HepG2 (cell line): ENCODE data around the gene UBE2O. TPM values are rescaled to one million over a fixed set of nuclear protein-coding genes. Genes with fewer than 3 reads are reported as not detected.

Source experiments
- CHCHD3 ChIP-seq: sonication (generic); formaldehyde crosslinking; IDR thresholded peaks from 2 replicates; pipeline ENCODE4 v1.8.0; 2022; ENCODE audit warnings: mild to moderate bottlenecking, missing genetic modification reagents, moderate library complexity
- HDAC6 ChIP-seq: fragments of 200-600 bp; sonication (generic); IDR thresholded peaks from 2 replicates; pipeline ENCODE4 v1.7.0; 2017; ENCODE audit warnings: mild to moderate bottlenecking, antibody characterized with exemption, low read length, low read depth
- HNRNPL ChIP-seq: fragments of 200-400 bp; formaldehyde crosslinking; IDR thresholded peaks from 2 replicates; pipeline ENCODE4 v1.6.1; 2017; ENCODE audit warnings: mild to moderate bottlenecking, low read depth, low read length
- MZF1 ChIP-seq: sonication (generic); formaldehyde crosslinking; IDR thresholded peaks from 2 replicates; pipeline ENCODE4 v1.8.1; 2023; ENCODE audit warnings: mild to moderate bottlenecking, missing genetic modification reagents, borderline replicate concordance
- NFYB ChIP-seq: sonication (generic); formaldehyde crosslinking; IDR thresholded peaks from 2 replicates; pipeline ENCODE4 v1.4.0; 2020; ENCODE audit warnings: missing genetic modification reagents
- NR1H2 ChIP-seq: sonication (generic); formaldehyde crosslinking; IDR thresholded peaks from 2 replicates; pipeline ENCODE4 v1.8.1; 2022; ENCODE audit warnings: low read depth, missing genetic modification reagents, borderline replicate concordance
- NR2C2 ChIP-seq: sonication (generic); formaldehyde crosslinking; IDR thresholded peaks from 2 replicates; pipeline ENCODE4 v1.4.0; 2020; ENCODE audit warnings: missing genetic modification reagents, mild to moderate bottlenecking, moderate library complexity, borderline replicate concordance
- PPARG ChIP-seq: conservative IDR thresholded peaks from 2 replicates; pipeline ENCODE4 v1.6.1; 2016; ENCODE audit warnings: missing biosample characterization, missing genetic modification reagents
- PRMT3 ChIP-seq: sonication (generic); formaldehyde crosslinking; IDR thresholded peaks from 2 replicates; pipeline ENCODE4 v1.8.1; 2022; ENCODE audit warnings: low read depth, mild to moderate bottlenecking, moderate library complexity, missing genetic modification reagents, borderline replicate concordance
- RBFOX2 ChIP-seq: fragments of 200-400 bp; formaldehyde crosslinking; IDR thresholded peaks from 2 replicates; pipeline ENCODE4 v1.6.1; 2017; ENCODE audit warnings: low read depth, mild to moderate bottlenecking, low read length
- SAP130 ChIP-seq: IDR thresholded peaks from 2 replicates; pipeline ENCODE4 v1.6.1; 2016; ENCODE audit warnings: low read depth
- ZFP37 ChIP-seq: sonication (generic); formaldehyde crosslinking; IDR thresholded peaks from 2 replicates; pipeline ENCODE4 v1.4.0; 2020; ENCODE audit warnings: missing genetic modification reagents, borderline replicate concordance
- ZNF256 ChIP-seq: sonication (generic); formaldehyde crosslinking; conservative IDR thresholded peaks from 2 replicates; pipeline ENCODE4 v1.4.0; 2020; ENCODE audit warnings: missing genetic modification reagents
- ZNF564 ChIP-seq: sonication (generic); formaldehyde crosslinking; IDR thresholded peaks from 2 replicates; pipeline ENCODE4 v1.8.1; 2023; ENCODE audit warnings: mild to moderate bottlenecking, missing genetic modification reagents
- ZNF772 ChIP-seq: sonication (generic); formaldehyde crosslinking; IDR thresholded peaks from 2 replicates; pipeline ENCODE4 v1.5.0; 2020; ENCODE audit warnings: mild to moderate bottlenecking, missing genetic modification reagents
- ZSCAN30 ChIP-seq: sonication (generic); formaldehyde crosslinking; IDR thresholded peaks from 2 replicates; pipeline ENCODE4 v1.5.0; 2020; ENCODE audit warnings: mild to moderate bottlenecking, missing genetic modification reagents
- polyA plus RNA-seq, 8 experiments: library from polyadenylated mRNA; depleted of rRNA in 3 of 8; stranded (reverse) in 7 of 8; unstranded in 1 of 8; fragments of >200 nt; fragmentation: Illumina TruSeq in 4 of 8; extraction: Trizol in 4 of 8; gene quantifications; 2 replicates each; pipeline versions ENCODE4 v1.2.1 to v1.2.3, GENCODE V29; 2011 to 2016; ENCODE audit warnings: low read depth in 4 of 8, missing spikeins in 1 of 8, mixed read lengths in 1 of 8; ENCODE audit not compliant: insufficient read depth in 1 of 8
- total RNA-seq, 5 experiments: library from RNA; depleted of rRNA; stranded (reverse); fragments of >200 nt; fragmentation: Illumina TruSeq; extraction: Trizol; gene quantifications; 2 replicates each; pipeline ENCODE4 v1.2.3, GENCODE V29; 2016; ENCODE audit warnings: low read depth in 1 of 5
- TF ChIP-seq, protein P1 (sequence below): sonication (generic); formaldehyde crosslinking; IDR thresholded peaks from 2 replicates; pipeline ENCODE4 v1.5.0; 2020; ENCODE audit warnings: mild to moderate bottlenecking, missing genetic modification reagents, moderate library complexity
- TF ChIP-seq, protein P2 (sequence below): sonication (generic); formaldehyde crosslinking; conservative IDR thresholded peaks from 2 replicates; pipeline ENCODE4 v1.4.0; 2020; ENCODE audit warnings: missing genetic modification reagents
- TF ChIP-seq, protein P3 (sequence below): sonication (generic); formaldehyde crosslinking; IDR thresholded peaks from 2 replicates; pipeline ENCODE4 v1.4.0; 2020; ENCODE audit warnings: missing genetic modification reagents
- TF ChIP-seq, protein P4 (sequence below): sonication (generic); formaldehyde crosslinking; IDR thresholded peaks from 2 replicates; pipeline ENCODE4 v1.4.0; 2020; ENCODE audit warnings: missing genetic modification reagents, mild to moderate bottlenecking, borderline replicate concordance
- TF ChIP-seq, protein P5 (sequence below): sonication (generic); formaldehyde crosslinking; IDR thresholded peaks from 2 replicates; pipeline ENCODE4 v1.5.1; 2020; ENCODE audit warnings: missing genetic modification reagents, mild to moderate bottlenecking, borderline replicate concordance

The UBE2O gene
- total and polyA plus RNA-seq, 2 of the 13 experiments (the other 11 are each of a cell fraction or from before 2014, with no cell fraction given), result 21.5 to 23.5 TPM

DNA sequence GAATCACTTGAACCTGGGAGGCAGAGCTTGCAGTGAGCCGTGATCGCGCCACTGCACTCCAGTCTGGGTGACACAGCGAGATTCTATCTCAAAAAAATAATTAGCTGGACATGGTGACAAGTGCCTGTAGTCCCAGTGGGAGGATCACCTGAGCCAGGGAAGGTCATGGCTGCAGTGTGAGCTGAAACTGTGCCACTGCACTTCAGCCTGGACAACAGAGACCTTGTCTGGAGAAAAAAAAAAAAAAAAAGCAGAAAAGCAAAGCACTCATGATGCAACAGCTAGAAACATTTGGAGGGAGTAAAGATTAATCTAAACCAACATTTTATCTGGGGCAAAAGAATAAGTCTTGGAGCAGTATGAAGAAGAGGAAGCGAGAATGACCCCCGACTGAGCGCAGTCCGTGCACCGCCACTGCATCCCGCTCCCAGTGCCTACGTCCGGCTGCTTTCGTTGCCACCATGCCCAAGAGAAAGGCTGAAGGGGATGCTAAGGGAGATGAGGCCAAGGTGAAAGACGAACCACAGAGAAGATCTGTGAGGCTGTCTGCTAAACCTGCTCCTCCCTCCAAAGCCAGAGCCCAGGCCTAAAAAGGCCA lies 107.5 kb downstream of the UBE2O start (continued):
- TF ChIP-seq, protein P1, sequence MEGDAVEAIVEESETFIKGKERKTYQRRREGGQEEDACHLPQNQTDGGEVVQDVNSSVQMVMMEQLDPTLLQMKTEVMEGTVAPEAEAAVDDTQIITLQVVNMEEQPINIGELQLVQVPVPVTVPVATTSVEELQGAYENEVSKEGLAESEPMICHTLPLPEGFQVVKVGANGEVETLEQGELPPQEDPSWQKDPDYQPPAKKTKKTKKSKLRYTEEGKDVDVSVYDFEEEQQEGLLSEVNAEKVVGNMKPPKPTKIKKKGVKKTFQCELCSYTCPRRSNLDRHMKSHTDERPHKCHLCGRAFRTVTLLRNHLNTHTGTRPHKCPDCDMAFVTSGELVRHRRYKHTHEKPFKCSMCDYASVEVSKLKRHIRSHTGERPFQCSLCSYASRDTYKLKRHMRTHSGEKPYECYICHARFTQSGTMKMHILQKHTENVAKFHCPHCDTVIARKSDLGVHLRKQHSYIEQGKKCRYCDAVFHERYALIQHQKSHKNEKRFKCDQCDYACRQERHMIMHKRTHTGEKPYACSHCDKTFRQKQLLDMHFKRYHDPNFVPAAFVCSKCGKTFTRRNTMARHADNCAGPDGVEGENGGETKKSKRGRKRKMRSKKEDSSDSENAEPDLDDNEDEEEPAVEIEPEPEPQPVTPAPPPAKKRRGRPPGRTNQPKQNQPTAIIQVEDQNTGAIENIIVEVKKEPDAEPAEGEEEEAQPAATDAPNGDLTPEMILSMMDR, result no peak; the same call in 1 of the 2 replicates
- TF ChIP-seq, protein P2, sequence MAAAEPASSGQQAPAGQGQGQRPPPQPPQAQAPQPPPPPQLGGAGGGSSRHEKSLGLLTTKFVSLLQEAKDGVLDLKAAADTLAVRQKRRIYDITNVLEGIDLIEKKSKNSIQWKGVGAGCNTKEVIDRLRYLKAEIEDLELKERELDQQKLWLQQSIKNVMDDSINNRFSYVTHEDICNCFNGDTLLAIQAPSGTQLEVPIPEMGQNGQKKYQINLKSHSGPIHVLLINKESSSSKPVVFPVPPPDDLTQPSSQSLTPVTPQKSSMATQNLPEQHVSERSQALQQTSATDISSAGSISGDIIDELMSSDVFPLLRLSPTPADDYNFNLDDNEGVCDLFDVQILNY, result no peak
- TF ChIP-seq HDAC6, result no peak
- TF ChIP-seq, protein P3, sequence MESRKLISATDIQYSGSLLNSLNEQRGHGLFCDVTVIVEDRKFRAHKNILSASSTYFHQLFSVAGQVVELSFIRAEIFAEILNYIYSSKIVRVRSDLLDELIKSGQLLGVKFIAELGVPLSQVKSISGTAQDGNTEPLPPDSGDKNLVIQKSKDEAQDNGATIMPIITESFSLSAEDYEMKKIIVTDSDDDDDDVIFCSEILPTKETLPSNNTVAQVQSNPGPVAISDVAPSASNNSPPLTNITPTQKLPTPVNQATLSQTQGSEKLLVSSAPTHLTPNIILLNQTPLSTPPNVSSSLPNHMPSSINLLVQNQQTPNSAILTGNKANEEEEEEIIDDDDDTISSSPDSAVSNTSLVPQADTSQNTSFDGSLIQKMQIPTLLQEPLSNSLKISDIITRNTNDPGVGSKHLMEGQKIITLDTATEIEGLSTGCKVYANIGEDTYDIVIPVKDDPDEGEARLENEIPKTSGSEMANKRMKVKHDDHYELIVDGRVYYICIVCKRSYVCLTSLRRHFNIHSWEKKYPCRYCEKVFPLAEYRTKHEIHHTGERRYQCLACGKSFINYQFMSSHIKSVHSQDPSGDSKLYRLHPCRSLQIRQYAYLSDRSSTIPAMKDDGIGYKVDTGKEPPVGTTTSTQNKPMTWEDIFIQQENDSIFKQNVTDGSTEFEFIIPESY (CRISPR knock-in tag), result peak; percentile 85
- TF ChIP-seq ZNF256 (CRISPR knock-in tag), result no peak
- no peak for TF ChIP-seq ZFP37 (CRISPR knock-in tag)
- TF ChIP-seq HNRNPL, result no peak
- TF ChIP-seq, protein P4, sequence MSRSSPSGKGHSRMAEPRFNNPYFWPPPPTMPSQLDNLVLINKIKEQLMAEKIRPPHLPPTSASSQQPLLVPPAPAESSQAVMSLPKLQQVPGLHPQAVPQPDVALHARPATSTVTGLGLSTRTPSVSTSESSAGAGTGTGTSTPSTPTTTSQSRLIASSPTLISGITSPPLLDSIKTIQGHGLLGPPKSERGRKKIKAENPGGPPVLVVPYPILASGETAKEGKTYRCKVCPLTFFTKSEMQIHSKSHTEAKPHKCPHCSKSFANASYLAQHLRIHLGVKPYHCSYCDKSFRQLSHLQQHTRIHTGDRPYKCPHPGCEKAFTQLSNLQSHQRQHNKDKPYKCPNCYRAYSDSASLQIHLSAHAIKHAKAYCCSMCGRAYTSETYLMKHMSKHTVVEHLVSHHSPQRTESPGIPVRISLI (CRISPR knock-in tag), result peak; percentile 97
- TF ChIP-seq NR2C2 (CRISPR knock-in tag), result peak; percentile 63
- TF ChIP-seq NFYB, result no peak
- no peak for TF ChIP-seq CHCHD3
- TF ChIP-seq, protein P5, sequence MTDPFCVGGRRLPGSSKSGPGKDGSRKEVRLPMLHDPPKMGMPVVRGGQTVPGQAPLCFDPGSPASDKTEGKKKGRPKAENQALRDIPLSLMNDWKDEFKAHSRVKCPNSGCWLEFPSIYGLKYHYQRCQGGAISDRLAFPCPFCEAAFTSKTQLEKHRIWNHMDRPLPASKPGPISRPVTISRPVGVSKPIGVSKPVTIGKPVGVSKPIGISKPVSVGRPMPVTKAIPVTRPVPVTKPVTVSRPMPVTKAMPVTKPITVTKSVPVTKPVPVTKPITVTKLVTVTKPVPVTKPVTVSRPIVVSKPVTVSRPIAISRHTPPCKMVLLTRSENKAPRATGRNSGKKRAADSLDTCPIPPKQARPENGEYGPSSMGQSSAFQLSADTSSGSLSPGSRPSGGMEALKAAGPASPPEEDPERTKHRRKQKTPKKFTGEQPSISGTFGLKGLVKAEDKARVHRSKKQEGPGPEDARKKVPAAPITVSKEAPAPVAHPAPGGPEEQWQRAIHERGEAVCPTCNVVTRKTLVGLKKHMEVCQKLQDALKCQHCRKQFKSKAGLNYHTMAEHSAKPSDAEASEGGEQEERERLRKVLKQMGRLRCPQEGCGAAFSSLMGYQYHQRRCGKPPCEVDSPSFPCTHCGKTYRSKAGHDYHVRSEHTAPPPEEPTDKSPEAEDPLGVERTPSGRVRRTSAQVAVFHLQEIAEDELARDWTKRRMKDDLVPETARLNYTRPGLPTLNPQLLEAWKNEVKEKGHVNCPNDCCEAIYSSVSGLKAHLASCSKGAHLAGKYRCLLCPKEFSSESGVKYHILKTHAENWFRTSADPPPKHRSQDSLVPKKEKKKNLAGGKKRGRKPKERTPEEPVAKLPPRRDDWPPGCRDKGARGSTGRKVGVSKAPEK (CRISPR knock-in tag), result peak; percentile 53; the same call in 1 of the 2 replicates
- 0 out of 2 replicates have a peak, but pooled peaks have one; percentile 11 for TF ChIP-seq PPARG
- no peak for TF ChIP-seq MZF1 (CRISPR knock-in tag)
- no peak for TF ChIP-seq PRMT3 (CRISPR knock-in tag)
- TF ChIP-seq SAP130, result peak; percentile 68
- TF ChIP-seq ZSCAN30 (CRISPR knock-in tag), result no peak
- TF ChIP-seq ZNF564 (CRISPR knock-in tag), result no peak
- TF ChIP-seq RBFOX2, result no peak; the same call in 1 of the 2 replicates
- TF ChIP-seq NR1H2 (CRISPR knock-in tag), result no peak
- no peak for TF ChIP-seq ZNF772 (CRISPR knock-in tag)
